Karpas-422 (cell line): ENCODE measurements around the gene GABRP. TPM values are rescaled to one million over a fixed set of nuclear protein-coding genes. Genes with fewer than 3 reads are reported as not detected.

ENCODE experiments used
- DNase-seq: peaks from one replicate; pipeline ENCODE4 v3.0.0-alpha.2; 2015
- H2AFZ ChIP-seq: fragments of 200-600 bp; sonication (generic); 2 replicates; pipeline ENCODE4 v1.6.1; 2014; ENCODE audit warnings: antibody characterized with exemption, low read length, mixed read lengths
- H3K27ac ChIP-seq: fragments of 200-600 bp; sonication (generic); 2 replicates; pipeline ENCODE4 v1.5.1; 2014; ENCODE audit warnings: mild to moderate bottlenecking, low read length, moderate library complexity
- H3K27me3 ChIP-seq: fragments of 200-600 bp; sonication (generic); 2 replicates; pipeline ENCODE4 v1.6.1; 2014; ENCODE audit warnings: low read length, mixed read lengths
- H3K36me3 ChIP-seq: fragments of 200-600 bp; sonication (generic); 2 replicates; pipeline ENCODE4 v1.6.1; 2014; ENCODE audit warnings: low read length, mixed read lengths; ENCODE audit not compliant: insufficient read depth
- H3K4me1 ChIP-seq: fragments of 200-600 bp; sonication (generic); 2 replicates; pipeline ENCODE4 v1.6.1; 2014; ENCODE audit warnings: mild to moderate bottlenecking, low read length, mixed read lengths
- H3K4me2 ChIP-seq: fragments of 200-600 bp; sonication (generic); 2 replicates; pipeline ENCODE4 v1.6.1; 2014; ENCODE audit warnings: low read length, low read depth, mild to moderate bottlenecking; ENCODE audit not compliant: poor library complexity, severe bottlenecking
- H3K4me3 ChIP-seq: fragments of 200-600 bp; sonication (generic); 2 replicates; pipeline ENCODE4 v1.5.1; 2014; ENCODE audit warnings: mild to moderate bottlenecking, antibody characterized with exemption, low read length, mixed read lengths
- H3K79me2 ChIP-seq: fragments of 200-600 bp; sonication (generic); 2 replicates; pipeline ENCODE4 v1.6.1; 2014; ENCODE audit warnings: mild to moderate bottlenecking, low read length, mixed read lengths
- H3K9ac ChIP-seq: fragments of 200-600 bp; sonication (generic); 2 replicates; pipeline ENCODE4 v1.6.0; 2014; ENCODE audit warnings: low read length
- H3K9me2 ChIP-seq: fragments of 200-600 bp; sonication (generic), shearing (Covaris generic); replicated peaks from 2 replicates; pipeline ENCODE4 v1.6.0; 2014; ENCODE audit warnings: mild to moderate bottlenecking, low read length, moderate library complexity; ENCODE audit not compliant: insufficient read depth
- H3K9me3 ChIP-seq: fragments of 300-700, 200-600 bp; sonication (generic); 2 replicates; pipeline ENCODE4 v1.6.1; 2014; ENCODE audit warnings: low read length, mixed read lengths
- H4K20me1 ChIP-seq: fragments of 200-600 bp; sonication (generic); 2 replicates; pipeline ENCODE4 v1.6.1; 2014; ENCODE audit warnings: mild to moderate bottlenecking, antibody characterized with exemption, low read length, low read depth; ENCODE audit not compliant: insufficient read depth
- total RNA-seq: library from RNA; depleted of rRNA; stranded (reverse); fragments of >200 nt; shearing (Covaris generic); gene quantifications from 2 replicates; pipeline ENCODE4 v1.2.3, GENCODE V29; 2014; ENCODE audit warnings: low replicate concordance

Gene GABRP
- total RNA-seq, 1 experiment from 2014 or later: not detected

DNA sequence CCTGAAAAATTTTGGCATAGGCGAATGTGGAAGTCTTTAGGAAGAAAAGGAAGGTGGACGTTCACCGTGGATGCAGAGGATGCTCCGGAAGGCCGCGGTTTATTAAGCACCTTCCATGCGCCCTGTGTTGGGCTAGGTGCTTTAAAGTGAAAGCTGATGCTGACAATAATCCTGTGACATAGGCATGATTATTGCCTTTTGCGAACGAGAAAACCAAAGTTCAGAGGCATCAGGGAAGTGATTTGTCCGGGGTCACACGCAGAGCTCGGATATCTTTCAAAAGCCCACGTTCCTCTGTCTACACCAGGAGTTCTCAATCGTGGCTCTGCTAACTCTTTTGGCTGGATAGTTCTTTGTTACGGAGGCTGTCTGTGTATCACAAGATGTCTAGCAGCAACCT is 12.0 kb upstream of the GABRP start:
- no peak for DNase-seq
- Histone ChIP-seq H3K27me3 (no peaks in the 10 kb centered on the region), H3K4me2 (no peak overlapping the region), H2AFZ (no peak overlapping the region), H3K9me3 (no peaks in the 10 kb centered on the region), H3K4me3 (no peak overlapping the region), H3K9ac (no peak overlapping the region), H3K4me1 (peaks cover 4% of the 10 kb centered on the region), H3K27ac (no peak overlapping the region), H3K9me2 (no peaks in the 10 kb centered on the region), H3K79me2 (no peaks in the 10 kb centered on the region), H4K20me1 (no peaks in the 10 kb centered on the region), H3K36me3 (no peaks in the 10 kb centered on the region)

GRCh38 chr5:170773024-170773985 is 10.2 kb upstream of the GABRP start:
- H3K4me2 ChIP-seq: no peak overlapping the region
- peaks cover 4% of the 10 kb centered on the region for H3K4me1 ChIP-seq
- H3K9me2 ChIP-seq: no peaks in the 10 kb centered on the region

DNA sequence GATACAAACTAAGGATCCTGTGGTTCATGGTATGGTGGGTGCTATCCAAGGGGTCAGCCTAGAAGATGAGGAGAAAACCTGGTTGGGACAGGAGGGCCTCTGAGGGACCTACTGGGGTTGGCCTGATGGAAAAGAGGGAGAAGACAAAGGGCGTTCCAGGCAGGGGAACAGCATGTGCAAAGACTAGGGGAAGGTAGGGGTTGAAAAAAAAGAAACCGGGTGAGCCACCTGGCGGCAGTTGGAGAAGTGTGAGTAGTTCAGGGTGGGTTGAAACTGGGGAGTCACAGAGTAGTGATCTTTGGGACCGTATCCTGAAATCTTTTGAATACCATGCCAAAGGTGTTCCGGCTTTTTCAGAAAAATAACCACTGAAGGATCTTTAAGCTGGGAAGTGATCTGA is 8.7 kb upstream of the GABRP start:
- Histone ChIP-seq H4K20me1 (no peaks in the 10 kb centered on the region), H2AFZ (no peak overlapping the region), H3K4me2 (no peak overlapping the region), H3K79me2 (no peaks in the 10 kb centered on the region), H3K36me3 (no peaks in the 10 kb centered on the region), H3K27me3 (no peaks in the 10 kb centered on the region), H3K27ac (no peak overlapping the region), H3K9me2 (no peaks in the 10 kb centered on the region), H3K4me1 (peaks cover 4% of the 10 kb centered on the region), H3K9me3 (no peaks in the 10 kb centered on the region), H3K4me3 (no peak overlapping the region), H3K9ac (no peak overlapping the region)
- no peak for DNase-seq

More at GRCh38 chr5:170773024-170773985, 10.2 kb upstream of the GABRP start:
- no peak for DNase-seq
- H3K9me3 ChIP-seq: no peaks in the 10 kb centered on the region
- no peaks in the 10 kb centered on the region for H4K20me1 ChIP-seq
- no peak overlapping the region for H2AFZ ChIP-seq
- no peaks in the 10 kb centered on the region for H3K79me2 ChIP-seq
- no peak overlapping the region for H3K4me3 ChIP-seq
- no peak overlapping the region for H3K27ac ChIP-seq
- no peaks in the 10 kb centered on the region for H3K36me3 ChIP-seq
- H3K9ac ChIP-seq: no peak overlapping the region
- H3K27me3 ChIP-seq: no peaks in the 10 kb centered on the region

DNA sequence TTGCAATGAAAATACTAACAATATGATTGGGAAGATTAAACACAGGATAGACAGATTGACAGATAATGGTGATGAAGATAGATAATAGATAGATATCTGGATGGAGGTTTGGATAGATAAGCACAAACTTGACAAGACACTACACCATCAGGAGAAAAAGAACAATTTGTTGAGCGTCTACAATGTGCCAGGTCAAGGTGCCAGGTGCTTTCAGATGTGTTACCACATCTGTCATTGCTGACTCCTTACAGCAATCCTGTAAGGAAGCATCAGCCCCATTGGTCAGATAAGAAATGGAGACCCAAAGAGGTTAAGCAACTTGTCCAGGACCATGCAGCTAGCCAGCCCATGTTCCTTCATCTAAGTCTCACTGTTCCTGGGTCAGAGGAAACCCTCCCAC is 1.6 kb upstream of the GABRP start:
- no peaks in the 10 kb centered on the region for H4K20me1 ChIP-seq
- H3K9me3 ChIP-seq: no peaks in the 10 kb centered on the region
- H3K27ac ChIP-seq: no peak overlapping the region
- H3K27me3 ChIP-seq: no peaks in the 10 kb centered on the region
- no peak overlapping the region for H3K4me3 ChIP-seq
- H3K4me1 ChIP-seq: peaks cover 14% of the 10 kb centered on the region
- no peak for DNase-seq
- H3K9ac ChIP-seq: no peak overlapping the region
- no peaks in the 10 kb centered on the region for H3K9me2 ChIP-seq
- H2AFZ ChIP-seq: no peak overlapping the region
- H3K79me2 ChIP-seq: no peaks in the 10 kb centered on the region
- H3K4me2 ChIP-seq: no peak overlapping the region
- H3K36me3 ChIP-seq: no peaks in the 10 kb centered on the region

DNA sequence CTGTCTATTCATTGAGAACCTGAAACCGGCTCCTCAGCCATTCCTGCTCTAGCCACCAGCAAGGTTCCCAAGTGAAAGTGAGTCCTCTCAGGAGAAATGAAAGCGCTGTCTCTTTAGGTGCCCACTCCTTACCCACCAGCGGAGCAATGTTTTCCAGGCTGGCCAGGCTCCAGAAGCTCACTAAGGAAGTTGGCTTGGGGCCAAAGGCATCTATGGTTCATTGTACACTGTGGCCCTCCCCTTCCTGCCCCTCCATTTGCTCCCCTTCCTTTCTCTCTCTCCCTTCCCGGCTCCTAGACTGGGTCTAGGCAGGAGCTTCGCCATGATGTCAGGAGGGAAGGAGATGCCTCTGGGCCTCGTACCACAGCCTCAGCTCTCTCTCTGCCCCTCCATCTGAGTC is 1.1 kb upstream of the GABRP start:
- Histone ChIP-seq H4K20me1 (no peaks in the 10 kb centered on the region), H3K9me2 (no peaks in the 10 kb centered on the region)

DNA sequence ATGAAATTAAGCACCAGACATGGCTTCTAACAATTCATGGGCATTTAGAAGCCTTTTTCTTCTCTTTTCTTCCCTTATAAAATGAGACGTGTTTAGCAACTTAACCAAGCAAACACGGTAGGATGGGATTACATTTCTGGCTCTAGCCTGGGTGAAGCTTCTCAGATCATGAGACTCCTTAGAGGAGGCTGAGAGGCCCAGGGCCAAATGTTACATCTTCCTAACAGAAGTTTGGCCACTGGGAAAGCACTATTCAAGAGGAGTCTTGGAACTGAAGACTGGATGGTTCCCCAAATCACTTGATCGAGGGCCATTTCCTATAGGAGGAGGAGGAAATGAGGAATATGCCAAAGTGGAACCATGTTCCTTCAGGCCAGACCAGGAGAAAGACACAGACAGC is 1.9 kb downstream of the GABRP start:
- no peaks in the 10 kb centered on the region for H3K27me3 ChIP-seq
- H3K4me2 ChIP-seq: no peak overlapping the region
- peaks cover 14% of the 10 kb centered on the region for H3K4me1 ChIP-seq
- no peak overlapping the region for H3K9ac ChIP-seq
- no peak for DNase-seq
- no peaks in the 10 kb centered on the region for H3K79me2 ChIP-seq
- no peak overlapping the region for H2AFZ ChIP-seq
- no peaks in the 10 kb centered on the region for H4K20me1 ChIP-seq
- no peaks in the 10 kb centered on the region for H3K9me2 ChIP-seq
- no peak overlapping the region for H3K4me3 ChIP-seq
- H3K9me3 ChIP-seq: no peaks in the 10 kb centered on the region
- H3K27ac ChIP-seq: no peak overlapping the region
- no peaks in the 10 kb centered on the region for H3K36me3 ChIP-seq

More for the DNA sequence above, 1.1 kb upstream of the GABRP start:
- H3K27me3 ChIP-seq: no peaks in the 10 kb centered on the region
- H3K4me3 ChIP-seq: no peak overlapping the region
- no peak overlapping the region for H3K27ac ChIP-seq
- no peaks in the 10 kb centered on the region for H3K9me3 ChIP-seq
- no peak for DNase-seq
- no peak overlapping the region for H3K9ac ChIP-seq
- H2AFZ ChIP-seq: no peak overlapping the region
- peaks cover 14% of the 10 kb centered on the region for H3K4me1 ChIP-seq
- no peaks in the 10 kb centered on the region for H3K79me2 ChIP-seq
- no peak overlapping the region for H3K4me2 ChIP-seq
- no peaks in the 10 kb centered on the region for H3K36me3 ChIP-seq

DNA sequence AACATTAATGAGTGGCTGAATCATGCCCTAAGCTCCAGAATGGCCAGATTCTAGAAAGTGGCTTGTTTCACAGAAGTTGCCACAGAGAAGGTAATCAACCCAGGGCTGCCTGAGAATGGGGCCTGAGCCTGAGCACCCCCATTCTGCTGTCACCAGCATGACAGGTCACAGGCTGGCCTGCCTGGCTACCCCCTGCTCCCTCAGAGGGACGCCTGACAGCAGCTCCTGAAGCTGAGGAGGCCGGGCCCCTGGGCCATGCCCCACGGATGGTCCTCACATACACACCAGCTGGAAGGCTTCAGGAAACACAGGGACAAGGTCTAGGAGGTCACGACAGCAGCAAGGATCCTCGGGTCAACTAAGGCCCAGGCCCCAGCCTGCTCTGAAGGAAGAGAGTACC is 3.7 kb downstream of the GABRP start:
- H3K79me2 ChIP-seq: no peaks in the 10 kb centered on the region
- no peak overlapping the region for H3K27ac ChIP-seq
- no peak overlapping the region for H3K9ac ChIP-seq

GRCh38 chr5:170788626-170789304 is 5.2 kb downstream of the GABRP start:
- no peak overlapping the region for H3K9ac ChIP-seq
- H3K79me2 ChIP-seq: no peaks in the 10 kb centered on the region
- H3K27ac ChIP-seq: no peak overlapping the region
- H2AFZ ChIP-seq: no peak overlapping the region
- H3K4me1 ChIP-seq: peaks cover 14% of the 10 kb centered on the region
- no peaks in the 10 kb centered on the region for H4K20me1 ChIP-seq
- no peak overlapping the region for H3K4me2 ChIP-seq
- no peaks in the 10 kb centered on the region for H3K9me2 ChIP-seq
- H3K36me3 ChIP-seq: no peaks in the 10 kb centered on the region
- H3K9me3 ChIP-seq: no peaks in the 10 kb centered on the region
- DNase-seq: no peak
- no peaks in the 10 kb centered on the region for H3K27me3 ChIP-seq
- no peak overlapping the region for H3K4me3 ChIP-seq

More for the DNA sequence above, 3.7 kb downstream of the GABRP start:
- Histone ChIP-seq H4K20me1 (no peaks in the 10 kb centered on the region), H3K9me3 (no peaks in the 10 kb centered on the region), H3K4me1 (peaks cover 14% of the 10 kb centered on the region), H3K27me3 (no peaks in the 10 kb centered on the region), H3K9me2 (no peaks in the 10 kb centered on the region), H2AFZ (no peak overlapping the region), H3K4me3 (no peak overlapping the region), H3K36me3 (no peaks in the 10 kb centered on the region), H3K4me2 (no peak overlapping the region)
- no peak for DNase-seq
